Measurements from ENCODE around the gene SHISAL1. TPM values are rescaled to one million over a fixed set of nuclear protein-coding genes. Genes with fewer than 3 reads are reported as not detected.

Gene SHISAL1
- total RNA-seq, 2 experiments from 2014 or later, result not detected

GRCh38 chr22:44197271-44197670 lies 115.5 kb downstream of the SHISAL1 start:
- no peaks in the 10 kb centered on the region for H3K9me3 ChIP-seq (ENCODE audit: control insufficient read depth in 1 of 2, insufficient read depth in 1 of 2, low read length in 2 of 2)
- peaks cover 43% of the 10 kb centered on the region for H3K4me1 ChIP-seq (ENCODE audit: insufficient read depth, low read length)
- Mint-ChIP-seq H3K36me3 (ENCODE audit: low read depth) (peaks cover 73% of the 10 kb centered on the region), H3K4me1 (ENCODE audit: low read depth) (peaks cover 44% of the 10 kb centered on the region), H3K4me3 (no peak overlapping the region), H3K27me3 (no peaks in the 10 kb centered on the region), H3K9me3 (no peaks in the 10 kb centered on the region), H3K27ac (no peak overlapping the region)
- peaks cover 58% of the 10 kb centered on the region for H3K36me3 ChIP-seq (ENCODE audit: insufficient read depth, low read length)
- intact Hi-C loops (cut with DNase I, micrococcal nuclease), result no loop called here
- ChIA-PET POLR2A (interaction anchor here (1.1 kb wide), 1 partner anchor 16 kb away, joined by 3 read pairs; the partner anchor contains the start of gene PARVG), CTCF (no interaction called here)
- TF ChIP-seq CTCF (IDR thresholded peaks at IDR 0.05), result no peak
- ATAC-seq (ENCODE audit: poor library complexity), result no peak
- no peak overlapping the region for H3K4me3 ChIP-seq (ENCODE audit: low read length)
- H3K27me3 ChIP-seq (ENCODE audit: control insufficient read depth in 1 of 2, insufficient read depth in 2 of 2, low read length in 2 of 2), result no peaks in the 10 kb centered on the region
- no peak overlapping the region for H3K27ac ChIP-seq (ENCODE audit: low read depth in 1 of 2, low read length in 2 of 2)
- DNase-seq, result no peak

DNA sequence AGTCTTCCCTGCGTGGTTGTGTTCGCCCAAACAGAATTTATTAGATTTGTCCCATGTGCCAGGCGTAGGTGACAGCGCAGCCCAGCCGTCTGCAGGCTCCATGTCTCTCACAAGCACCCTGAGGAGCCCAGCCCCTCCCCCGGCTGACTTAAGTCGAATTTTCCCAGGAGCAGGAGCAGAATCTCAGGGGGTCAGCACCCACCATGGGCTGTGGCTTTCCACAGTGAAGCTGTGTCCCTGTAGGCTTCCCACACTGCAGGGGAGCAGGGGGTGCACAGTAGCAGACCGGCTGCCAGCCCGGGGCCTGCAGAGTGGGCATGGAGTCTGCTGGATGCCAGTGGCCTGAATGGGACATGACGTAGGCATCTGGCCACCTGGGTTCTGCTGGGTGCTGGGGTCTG lies 116.0 kb downstream of the SHISAL1 start:
- H3K4me1 Mint-ChIP-seq (ENCODE audit: low read depth), result peaks cover 46% of the 10 kb centered on the region
- H3K27ac ChIP-seq (ENCODE audit: low read depth in 1 of 2, low read length in 2 of 2), result no peak overlapping the region
- ATAC-seq (ENCODE audit: poor library complexity) (no peak), DNase-seq (no peak)
- H3K27ac Mint-ChIP-seq, result no peak overlapping the region
- H3K4me3 ChIP-seq (ENCODE audit: low read length), result no peak overlapping the region
- H3K9me3 ChIP-seq (ENCODE audit: control insufficient read depth in 1 of 2, insufficient read depth in 1 of 2, low read length in 2 of 2), result no peaks in the 10 kb centered on the region
- peaks cover 52% of the 10 kb centered on the region for H3K36me3 ChIP-seq (ENCODE audit: insufficient read depth, low read length)
- H3K4me3 Mint-ChIP-seq, result no peak overlapping the region
- intact Hi-C loops (cut with DNase I, micrococcal nuclease), result no loop called here
- peaks cover 67% of the 10 kb centered on the region for H3K36me3 Mint-ChIP-seq (ENCODE audit: low read depth)
- H3K27me3 ChIP-seq (ENCODE audit: control insufficient read depth in 1 of 2, insufficient read depth in 2 of 2, low read length in 2 of 2), result no peaks in the 10 kb centered on the region
- no peaks in the 10 kb centered on the region for H3K27me3 Mint-ChIP-seq
- no peak for TF ChIP-seq CTCF (IDR thresholded peaks at IDR 0.05)
- ChIA-PET CTCF (no interaction called here), POLR2A (interaction anchor here (1.1 kb wide), 1 partner anchor 15 kb away, joined by 3 read pairs; the partner anchor contains the start of gene PARVG)
- peaks cover 49% of the 10 kb centered on the region for H3K4me1 ChIP-seq (ENCODE audit: insufficient read depth, low read length)
- no peaks in the 10 kb centered on the region for H3K9me3 Mint-ChIP-seq

GRCh38 chr22:44196241-44196640 lies 116.5 kb downstream of the SHISAL1 start:
- Histone ChIP-seq H3K27me3 (ENCODE audit: control insufficient read depth in 1 of 2, insufficient read depth in 2 of 2, low read length in 2 of 2) (no peaks in the 10 kb centered on the region), H3K9me3 (ENCODE audit: control insufficient read depth in 1 of 2, insufficient read depth in 1 of 2, low read length in 2 of 2) (no peaks in the 10 kb centered on the region), H3K36me3 (ENCODE audit: insufficient read depth, low read length) (peaks cover 47% of the 10 kb centered on the region), H3K4me3 (ENCODE audit: low read length) (no peak overlapping the region), H3K27ac (ENCODE audit: low read depth in 1 of 2, low read length in 2 of 2) (no peak overlapping the region), H3K4me1 (ENCODE audit: insufficient read depth, low read length) (peaks cover 52% of the 10 kb centered on the region)
- Mint-ChIP-seq H3K4me3 (no peak overlapping the region), H3K27me3 (no peaks in the 10 kb centered on the region), H3K27ac (no peak overlapping the region), H3K4me1 (ENCODE audit: low read depth) (peaks cover 49% of the 10 kb centered on the region), H3K9me3 (no peaks in the 10 kb centered on the region), H3K36me3 (ENCODE audit: low read depth) (peaks cover 66% of the 10 kb centered on the region)
- ChIA-PET CTCF (no interaction called here), POLR2A (interaction anchor here (1.1 kb wide), 1 partner anchor 15 kb away, joined by 3 read pairs; the partner anchor contains the start of gene PARVG)
- intact Hi-C loops (cut with DNase I, micrococcal nuclease), result no loop called here
- DNase-seq, result no peak
- ATAC-seq (ENCODE audit: poor library complexity), result no peak
- no peak for TF ChIP-seq CTCF (IDR thresholded peaks at IDR 0.05)
